Activated CD8-positive, alpha-beta memory T cell treated with anti-CD3 and anti-CD28 coated beads for 24 hours (primary cell): ENCODE measurements around the gene SBK3.
"Not testable (repeated sequence)": the region's sequence is repeated elsewhere in the genome, so short reads cannot be mapped to it uniquely, and the experiment has no call there.

Source experiments
- DNase-seq: peaks from one replicate; pipeline ENCODE4 v3.0.0-alpha.2; 2020

The SBK3 gene

DNA sequence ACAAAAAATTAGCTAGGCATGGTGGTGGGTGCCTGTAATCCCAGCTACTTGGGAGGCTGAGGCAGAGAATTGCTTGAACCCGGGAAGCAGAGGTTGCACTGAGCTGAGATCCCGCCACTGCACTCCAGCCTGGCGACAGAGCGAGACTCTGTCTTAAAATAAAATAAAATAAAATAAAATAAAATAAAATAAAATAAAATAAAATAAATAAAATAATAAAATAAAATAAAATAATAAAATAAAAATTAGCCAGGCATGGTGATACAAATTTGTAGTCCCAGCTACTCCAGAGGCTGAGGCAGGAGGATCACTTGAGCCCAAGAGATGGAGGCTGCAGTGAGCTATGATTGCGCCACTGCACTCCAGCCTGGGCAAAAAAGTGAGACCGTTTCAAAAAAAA, 28.6 kb upstream of the SBK3 start:
- not testable (repeated sequence) for DNase-seq

- not testable (repeated sequence) for DNase-seq
Measured at GRCh38 chr19:55569477-55569876, 24.1 kb upstream of the SBK3 start.

- DNase-seq: no peak
Measured at GRCh38 chr19:55567708-55568328, 22.5 kb upstream of the SBK3 start.

GRCh38 chr19:55566823-55567222, 21.5 kb upstream of the SBK3 start:
- no peak for DNase-seq

DNA sequence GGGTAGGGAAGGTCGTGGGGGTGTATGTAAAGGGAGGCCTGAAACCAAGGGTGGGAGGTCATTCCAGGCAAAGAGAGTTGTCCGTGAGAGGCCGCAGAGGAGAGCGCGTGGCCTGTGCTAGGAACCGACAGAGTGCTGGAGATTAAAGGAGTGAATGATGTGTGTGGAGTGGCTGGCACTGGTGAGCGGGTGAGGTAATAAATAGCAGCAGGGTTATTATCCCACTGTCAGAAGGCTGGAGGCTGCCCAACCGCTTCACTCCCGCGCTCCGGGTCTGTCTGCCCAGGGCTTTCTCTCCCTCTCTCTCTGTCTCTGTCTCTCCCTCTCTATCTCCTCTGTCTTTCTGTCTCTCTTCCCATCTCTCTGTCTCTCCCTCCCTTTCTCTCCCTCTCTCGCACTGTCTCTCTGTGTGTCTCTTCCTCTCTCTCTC, 17.9 kb upstream of the SBK3 start:
- no peak for DNase-seq

- no peak for DNase-seq
Measured at GRCh38 chr19:55559684-55560083, 14.3 kb upstream of the SBK3 start.

GRCh38 chr19:55554741-55555152, 9.4 kb upstream of the SBK3 start:
- no peak for DNase-seq

DNA sequence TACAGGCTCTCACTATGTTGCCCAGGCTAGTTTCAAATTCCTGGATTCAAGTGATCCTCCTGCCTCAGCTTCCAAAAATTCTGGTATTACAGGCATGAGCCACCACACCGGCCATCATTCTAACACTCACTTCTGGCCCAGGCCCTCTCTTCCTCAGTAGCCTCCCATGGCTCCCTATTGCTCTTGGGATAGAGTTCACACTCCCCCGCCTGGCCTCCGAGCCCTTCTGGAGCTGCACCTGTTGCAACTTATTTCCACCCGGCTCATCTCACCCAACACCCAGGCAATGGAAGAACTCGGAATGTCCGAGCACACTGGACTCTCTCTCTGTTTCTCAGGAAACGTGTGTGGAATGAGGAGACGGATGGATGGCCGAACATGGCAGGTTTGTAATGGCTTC, 9.0 kb upstream of the SBK3 start:
- DNase-seq: no peak

- DNase-seq: no peak
Measured at GRCh38 chr19:55553217-55554182, 8.2 kb upstream of the SBK3 start.

DNA sequence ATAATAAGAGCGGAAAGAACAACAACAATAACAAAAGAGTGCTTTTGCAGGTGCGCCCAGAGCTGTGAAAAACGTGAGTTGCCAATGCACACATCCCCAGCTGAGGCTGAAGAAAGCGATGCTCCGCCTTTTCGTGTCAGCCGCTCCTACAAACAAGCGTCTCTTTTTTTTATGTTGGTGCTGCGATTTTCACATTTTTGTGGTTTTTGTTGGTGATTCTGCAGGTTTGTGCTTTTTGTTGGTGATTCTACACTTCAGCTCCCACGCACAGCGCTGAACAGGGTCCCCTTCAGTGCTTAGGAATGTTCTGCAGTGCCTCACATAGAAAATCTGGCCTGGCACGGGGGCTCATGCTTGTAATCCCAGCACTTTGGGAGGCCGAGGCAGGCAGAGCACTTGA, 7.3 kb upstream of the SBK3 start:
- no peak for DNase-seq

- no peak for DNase-seq
Measured at GRCh38 chr19:55552206-55552605, 6.9 kb upstream of the SBK3 start.

- no peak for DNase-seq
Measured at GRCh38 chr19:55550321-55550650, 4.9 kb upstream of the SBK3 start.

GRCh38 chr19:55549500-55550320, 4.4 kb upstream of the SBK3 start:
- no peak for DNase-seq

GRCh38 chr19:55546822-55547614, 1.7 kb upstream of the SBK3 start:
- no peak for DNase-seq

GRCh38 chr19:55546011-55546410, 668 bp upstream of the SBK3 start:
- DNase-seq: no peak

GRCh38 chr19:55544776-55545439, 435 bp downstream of the SBK3 start:
- no peak for DNase-seq

DNA sequence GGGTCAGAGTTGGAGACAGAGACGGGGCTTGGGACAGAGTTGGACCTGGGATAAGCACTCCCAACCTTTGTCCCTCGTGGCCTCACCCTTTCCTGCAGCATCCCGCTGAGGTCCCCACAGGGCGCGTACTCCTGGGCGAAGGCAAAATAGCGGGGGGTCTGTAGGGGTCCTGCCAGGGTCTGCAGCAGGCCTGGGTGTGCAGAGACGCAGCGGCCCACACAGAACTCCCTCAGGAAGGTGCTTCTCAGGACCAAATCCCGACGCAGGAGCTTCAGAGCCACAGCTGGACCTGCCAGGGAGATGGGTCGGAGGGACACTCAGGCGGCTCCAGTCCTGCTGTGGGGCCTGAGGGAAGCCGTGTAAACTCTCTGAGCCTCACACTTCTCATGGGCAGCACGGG, 1.3 kb downstream of the SBK3 start:
- no peak for DNase-seq

GRCh38 chr19:55543567-55543966, 1.8 kb downstream of the SBK3 start:
- no peak for DNase-seq

GRCh38 chr19:55542292-55542855, 3.0 kb downstream of the SBK3 start:
- no peak for DNase-seq

DNA sequence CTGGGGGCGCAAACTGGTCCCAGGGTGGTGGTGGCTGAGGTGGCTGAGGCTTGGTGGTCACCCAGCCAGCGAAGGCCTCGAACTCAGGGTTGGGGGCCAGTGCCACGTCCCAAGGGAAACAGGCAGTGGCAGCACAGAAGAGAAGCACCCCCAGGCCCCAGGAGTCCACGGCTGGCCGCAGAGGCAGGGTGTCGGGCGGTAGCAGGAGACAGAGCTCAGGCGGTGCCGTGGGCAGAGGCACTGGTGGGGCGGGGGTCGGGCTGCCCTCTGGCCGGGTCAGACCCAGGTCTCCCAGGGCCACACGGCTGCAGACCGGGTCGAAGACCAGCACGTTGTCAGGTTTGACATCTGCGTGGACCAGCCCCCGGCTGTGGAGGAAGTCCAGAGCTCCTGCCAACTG, 4.3 kb downstream of the SBK3 start:
- DNase-seq: no peak

- DNase-seq: no peak
Measured at GRCh38 chr19:55540619-55541018, 4.7 kb downstream of the SBK3 start.
